C4-2B (cell line): Measurements from ENCODE around the gene ARHGAP10.
A peak's percentile ranks its signal among the peaks of the same experiment; 100 is the strongest.

ENCODE experiments used
- H3K27ac ChIP-seq: fragments of 450-650 bp; 2 replicates; pipeline ENCODE4 v1.5.1; 2017
- ZFX ChIP-seq: fragments of 450-650 bp; IDR thresholded peaks from 2 replicates; pipeline ENCODE4 v1.6.1; 2017
- TF ChIP-seq, protein P1 (sequence below): fragments of 450-650 bp; conservative IDR thresholded peaks from 2 replicates; pipeline ENCODE4 v1.5.1; 2017; ENCODE audit warnings: mild to moderate bottlenecking

Gene ARHGAP10

DNA sequence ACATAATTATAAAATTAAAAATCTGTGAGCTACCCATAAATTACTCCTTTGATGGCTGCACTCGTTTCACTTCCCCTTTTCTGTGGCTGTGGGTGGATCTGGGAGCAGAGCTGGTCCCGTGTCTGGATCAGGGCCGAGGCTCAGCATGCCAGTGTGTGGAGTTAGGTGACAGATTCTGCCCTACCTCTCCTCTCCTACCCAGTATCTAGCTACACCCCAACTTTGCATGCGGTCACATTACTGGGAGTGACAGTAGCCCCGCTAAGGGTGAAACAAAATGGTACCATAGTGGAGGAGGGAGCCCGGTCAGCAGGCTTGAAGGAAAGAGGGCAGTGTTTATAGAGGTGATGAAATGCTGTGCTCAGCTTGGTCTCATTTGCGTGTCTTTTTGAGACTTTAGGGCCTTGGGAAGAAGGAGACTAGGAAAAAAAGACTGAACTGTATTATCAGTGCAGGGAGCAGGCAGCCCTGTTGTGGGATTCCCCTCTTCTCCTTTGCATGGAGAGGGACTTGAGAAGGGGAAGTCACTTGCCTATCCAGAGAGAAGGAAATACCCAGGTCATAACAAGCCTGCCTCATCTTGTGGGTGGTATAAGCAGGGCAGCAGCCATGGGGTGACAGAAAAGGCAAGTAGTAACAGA is 48.4 kb downstream of the ARHGAP10 start:
- TF ChIP-seq, protein P1, sequence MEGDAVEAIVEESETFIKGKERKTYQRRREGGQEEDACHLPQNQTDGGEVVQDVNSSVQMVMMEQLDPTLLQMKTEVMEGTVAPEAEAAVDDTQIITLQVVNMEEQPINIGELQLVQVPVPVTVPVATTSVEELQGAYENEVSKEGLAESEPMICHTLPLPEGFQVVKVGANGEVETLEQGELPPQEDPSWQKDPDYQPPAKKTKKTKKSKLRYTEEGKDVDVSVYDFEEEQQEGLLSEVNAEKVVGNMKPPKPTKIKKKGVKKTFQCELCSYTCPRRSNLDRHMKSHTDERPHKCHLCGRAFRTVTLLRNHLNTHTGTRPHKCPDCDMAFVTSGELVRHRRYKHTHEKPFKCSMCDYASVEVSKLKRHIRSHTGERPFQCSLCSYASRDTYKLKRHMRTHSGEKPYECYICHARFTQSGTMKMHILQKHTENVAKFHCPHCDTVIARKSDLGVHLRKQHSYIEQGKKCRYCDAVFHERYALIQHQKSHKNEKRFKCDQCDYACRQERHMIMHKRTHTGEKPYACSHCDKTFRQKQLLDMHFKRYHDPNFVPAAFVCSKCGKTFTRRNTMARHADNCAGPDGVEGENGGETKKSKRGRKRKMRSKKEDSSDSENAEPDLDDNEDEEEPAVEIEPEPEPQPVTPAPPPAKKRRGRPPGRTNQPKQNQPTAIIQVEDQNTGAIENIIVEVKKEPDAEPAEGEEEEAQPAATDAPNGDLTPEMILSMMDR = no peak
- TF ChIP-seq ZFX = no peak
- H3K27ac ChIP-seq = no peak overlapping the region

DNA sequence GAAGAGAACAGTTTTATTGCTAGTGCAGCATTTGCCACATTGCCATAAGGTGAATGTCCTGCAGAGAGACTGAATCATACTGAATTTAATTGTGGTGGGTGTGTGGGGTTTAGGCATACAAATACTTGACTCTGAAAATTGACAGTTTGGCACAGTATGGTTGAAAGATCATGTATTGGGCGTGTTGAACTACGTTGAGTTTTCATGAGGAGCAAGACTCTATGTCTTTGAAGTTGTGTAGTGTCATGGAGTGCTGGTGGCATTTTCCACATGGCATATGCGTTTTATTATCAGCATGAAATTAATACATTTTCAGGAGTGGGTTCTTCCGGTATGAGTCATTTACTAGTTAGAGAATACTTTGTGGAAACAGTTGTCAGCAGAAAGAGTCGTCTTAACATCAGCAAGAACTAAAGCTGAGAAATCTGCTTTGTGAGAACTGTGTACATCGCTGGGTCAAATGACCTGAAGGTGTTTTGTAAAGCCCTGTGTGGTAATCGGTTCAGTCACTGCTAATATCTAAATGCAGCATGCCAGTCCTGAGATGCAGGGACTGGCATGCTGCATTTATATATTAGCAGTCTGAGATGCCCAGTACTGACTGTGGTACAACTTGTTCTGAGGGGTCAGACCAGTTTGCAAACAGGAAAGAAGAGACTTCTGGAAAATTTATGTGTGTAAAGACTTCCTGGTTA is 50.3 kb downstream of the ARHGAP10 start:
- H3K27ac ChIP-seq = peak overlapping the region; percentile 29; the same call in 1 of the 2 replicates

DNA sequence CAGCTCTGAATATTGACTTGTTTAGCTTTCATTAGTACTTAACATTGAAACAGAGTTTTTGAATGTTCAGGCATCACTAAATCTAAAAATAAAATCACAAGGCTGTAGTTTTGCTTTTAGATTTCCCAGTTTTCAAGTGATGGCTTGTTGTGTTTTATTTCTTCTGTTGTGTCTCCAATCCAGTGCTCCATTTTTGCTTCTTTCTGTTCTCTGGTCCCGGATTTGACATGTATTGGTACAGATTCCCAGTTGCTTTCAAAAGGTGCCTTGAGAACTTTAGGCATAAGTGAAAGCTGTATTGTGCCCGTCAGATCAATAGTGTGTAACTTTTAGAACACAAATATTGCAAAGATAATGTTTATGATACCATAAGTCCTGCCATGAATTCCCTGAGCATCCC is 53.2 kb downstream of the ARHGAP10 start:
- H3K27ac ChIP-seq = no peak overlapping the region

More for the DNA sequence above, 50.3 kb downstream of the ARHGAP10 start:
- TF ChIP-seq, protein P1 = no peak
- no peak for TF ChIP-seq ZFX

DNA sequence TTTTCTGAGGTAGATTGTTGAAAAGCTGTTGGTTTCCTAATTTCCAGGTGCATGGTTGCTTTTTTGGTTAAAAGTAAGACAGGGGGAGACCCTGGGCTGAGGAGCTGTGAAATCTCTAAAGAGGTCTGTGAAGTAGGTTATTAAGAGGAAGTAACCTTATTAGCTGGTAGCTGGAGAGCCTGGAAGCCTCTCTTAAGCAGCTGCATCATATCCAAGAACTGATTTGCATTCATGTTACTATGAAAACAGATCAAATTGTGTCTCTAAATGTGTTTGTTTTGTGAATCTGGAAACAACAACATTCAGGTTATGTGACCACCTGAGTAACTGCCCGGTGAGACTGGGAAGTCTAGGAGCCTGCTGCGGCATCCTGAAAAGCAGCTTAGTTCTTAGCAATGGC is 54.1 kb downstream of the ARHGAP10 start:
- no peak overlapping the region for H3K27ac ChIP-seq
- no peak for TF ChIP-seq ZFX
- TF ChIP-seq, protein P1 = no peak

More for the DNA sequence above, 53.2 kb downstream of the ARHGAP10 start:
- TF ChIP-seq, protein P1 = no peak
- no peak for TF ChIP-seq ZFX

DNA sequence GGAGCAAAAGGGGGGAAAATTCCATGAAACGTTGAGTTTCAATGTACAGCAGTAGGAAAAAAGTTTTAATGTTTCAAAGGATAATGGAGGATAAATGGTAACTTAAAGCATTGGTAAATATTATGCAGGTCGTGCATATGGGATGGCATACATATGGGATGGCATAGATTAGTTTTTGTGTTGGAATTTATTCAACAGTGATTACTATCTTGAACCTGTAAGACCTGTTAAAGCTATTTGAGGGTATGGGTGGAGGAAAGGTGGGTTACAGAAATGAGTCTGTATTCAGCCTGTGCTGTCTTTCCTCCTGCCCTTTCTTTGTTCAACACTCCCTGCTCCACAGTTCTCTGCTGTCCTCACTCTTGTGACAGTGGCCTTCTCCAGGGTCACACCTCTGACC is 54.6 kb downstream of the ARHGAP10 start:
- TF ChIP-seq, protein P1 = no peak
- no peak for TF ChIP-seq ZFX
- no peak overlapping the region; the same call in 1 of the 2 replicates for H3K27ac ChIP-seq

DNA sequence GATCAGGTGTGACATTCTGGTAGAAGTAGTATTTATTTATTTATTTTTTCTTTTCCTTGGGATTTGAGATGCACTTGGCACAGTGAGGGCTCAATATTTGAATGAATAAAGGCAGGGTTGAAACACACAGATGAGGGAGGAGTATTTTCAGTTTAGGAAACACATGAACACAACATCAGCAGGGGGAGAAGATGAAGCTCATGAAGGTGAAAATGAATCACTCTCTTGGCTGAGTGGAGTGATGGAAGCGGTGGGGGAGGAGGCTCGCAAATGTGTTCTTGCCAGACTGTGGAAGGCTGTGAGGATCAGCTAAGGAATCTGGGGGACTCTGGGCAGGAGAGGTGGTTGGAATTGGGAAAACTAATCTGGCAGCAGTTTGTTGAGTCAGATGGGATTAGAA is 55.3 kb downstream of the ARHGAP10 start:
- TF ChIP-seq, protein P1 = no peak
- no peak for TF ChIP-seq ZFX
- peak overlapping the region; percentile 24 for H3K27ac ChIP-seq

DNA sequence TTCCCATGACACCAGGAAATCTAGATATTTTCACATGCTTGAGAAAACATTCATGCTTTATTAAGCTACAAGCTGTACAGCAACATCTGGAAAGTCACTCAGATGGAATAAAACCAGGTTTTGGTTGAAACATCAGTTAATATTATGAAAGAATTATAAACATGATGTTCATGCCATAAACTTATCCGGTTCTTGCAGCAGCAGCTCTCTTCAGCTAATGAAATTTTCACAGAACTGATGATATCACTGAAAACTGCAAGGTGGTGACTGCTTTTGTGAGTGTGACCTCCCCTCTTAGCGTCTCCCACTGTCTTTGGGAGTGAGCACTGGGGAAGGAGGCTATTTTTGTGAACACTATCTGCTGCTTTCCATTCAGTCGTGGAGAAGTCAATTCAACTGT is 56.9 kb downstream of the ARHGAP10 start:
- TF ChIP-seq, protein P1 = no peak
- TF ChIP-seq ZFX = no peak
- H3K27ac ChIP-seq = peak overlapping the region; percentile 58
